H1 (cell line): ENCODE data around the gene TP53I11. TPM values are rescaled to one million over a fixed set of nuclear protein-coding genes. Genes with fewer than 3 reads are reported as not detected.

ENCODE experiments used
- CTCF ChIA-PET: fragments of 300-600 bp; sonication (Branson Sonifier 250); formaldehyde crosslinking; loops from one replicate; lab custom pipeline; 2021; ENCODE audit not compliant: partially characterized antibody; lab: Charles Lee
- POLR2A ChIA-PET: fragments of 300-600 bp; sonication (Branson Sonifier 250); formaldehyde crosslinking; loops from one replicate; lab custom pipeline; 2021; ENCODE audit warnings: inconsistent platforms; ENCODE audit not compliant: partially characterized antibody; lab: Charles Lee
- DNase-seq, 2 experiments: peaks; one replicate each; pipeline versions ENCODE4 v3.0.0 to v3.0.0-alpha.2; 2010 to 2022; ENCODE audit warnings: low spot score in 2 of 2, low read depth in 1 of 2, mixed read lengths in 1 of 2
- FAIRE-seq: peaks from 2 replicates; lab custom pipeline; 2011; peaks lifted over from hg19 to GRCh38; lab: Jason Lieb, UNC
- H2AFZ ChIP-seq: 2 replicates; pipeline ENCODE4 v1.8.1; 2012; ENCODE audit warnings: low read length, inconsistent platforms
- H2AK5ac ChIP-seq: 2 replicates; pipeline ENCODE4 v1.6.1; 2013; ENCODE audit warnings: low read depth, low read length
- H2BK120ac ChIP-seq: replicated peaks from 2 replicates; pipeline ENCODE3; 2013; ENCODE audit warnings: low read depth, low read length, inconsistent platforms
- H2BK12ac ChIP-seq: 2 replicates; pipeline ENCODE4 v1.6.1; 2013; ENCODE audit warnings: low read depth, low read length
- H2BK15ac ChIP-seq: 2 replicates; pipeline ENCODE4 v1.6.1; 2013; ENCODE audit warnings: low read length
- H2BK20ac ChIP-seq: 2 replicates; pipeline ENCODE4 v1.6.1; 2013; ENCODE audit warnings: low read length
- H2BK5ac ChIP-seq: 2 replicates; pipeline ENCODE4 v1.6.1; 2013; ENCODE audit warnings: low read depth, low read length
- H3K14ac ChIP-seq: 2 replicates; pipeline ENCODE4 v1.6.1; 2013; ENCODE audit warnings: inconsistent platforms; ENCODE audit not compliant: insufficient read length
- H3K18ac ChIP-seq: 2 replicates; pipeline ENCODE4 v1.6.1; 2013; ENCODE audit warnings: low read length; ENCODE audit errors: extremely low read depth
- H3K23ac ChIP-seq: 2 replicates; pipeline ENCODE4 v1.6.1; 2013; ENCODE audit warnings: inconsistent platforms; ENCODE audit not compliant: insufficient read length
- H3K23me2 ChIP-seq: 2 replicates; pipeline ENCODE4 v1.6.1; 2013; ENCODE audit warnings: low read depth, low read length
- H3K27ac ChIP-seq: 2 replicates; pipeline ENCODE4 v1.6.1; 2011; ENCODE audit warnings: low read depth, low read length, inconsistent platforms
- H3K27me3 ChIP-seq, 4 experiments: replicated peaks in 1 of 4; 1 replicate in 1 of 4; 2 replicates in 3 of 4; pipeline versions ENCODE4 v1.6.1 to v1.8.1; 2011 to 2013; ENCODE audit warnings: low read length in 3 of 4, mild to moderate bottlenecking in 3 of 4, inconsistent platforms in 2 of 4, mixed read lengths in 2 of 4, moderate library complexity in 1 of 4; ENCODE audit not compliant: control insufficient read depth in 3 of 4, insufficient read depth in 3 of 4; ENCODE audit errors: extremely low read depth in 1 of 4
- H3K36me3 ChIP-seq, 4 experiments: 2 replicates each; pipeline versions ENCODE4 v1.6.1 to v1.8.1; 2011 to 2013; ENCODE audit warnings: mild to moderate bottlenecking in 4 of 4, low read length in 3 of 4, moderate library complexity in 2 of 4, control low read depth in 1 of 4, inconsistent platforms in 1 of 4; ENCODE audit not compliant: insufficient read depth in 4 of 4, control insufficient read depth in 2 of 4
- H3K4ac ChIP-seq: replicated peaks from 2 replicates; pipeline ENCODE3; 2013; ENCODE audit warnings: low read length, low read depth, mixed read lengths, inconsistent platforms; ENCODE audit not compliant: insufficient read length
- H3K4me1 ChIP-seq, 4 experiments: replicated peaks in 1 of 4; 1 replicate in 1 of 4; 2 replicates in 3 of 4; pipeline versions ENCODE4 v1.6.1 to v1.8.1; 2011 to 2013; ENCODE audit warnings: low read length in 3 of 4, inconsistent platforms in 2 of 4, mixed read lengths in 1 of 4; ENCODE audit not compliant: insufficient read depth in 4 of 4, control insufficient read depth in 3 of 4
- H3K4me2 ChIP-seq, 2 experiments: 2 replicates each; pipeline versions ENCODE4 v1.6.1 to v1.8.1; 2011 to 2013; ENCODE audit warnings: low read depth in 2 of 2, low read length in 2 of 2, control low read depth in 1 of 2, inconsistent platforms in 1 of 2, mild to moderate bottlenecking in 1 of 2; ENCODE audit not compliant: insufficient read depth in 1 of 2
- H3K4me3 ChIP-seq, 4 experiments: fragments of 200-600, 300-600 bp in 1 of 4; sonication (generic), shearing (Covaris generic), sonication (Bioruptor Twin) in 1 of 4; 2 replicates each; pipeline versions ENCODE4 v1.5.1 to v1.8.1; 2011 to 2016; ENCODE audit warnings: low read length in 4 of 4, low read depth in 3 of 4, control low read depth in 2 of 4, inconsistent platforms in 2 of 4, mild to moderate bottlenecking in 2 of 4, mixed read lengths in 1 of 4, moderate library complexity in 1 of 4; ENCODE audit not compliant: insufficient read depth in 2 of 4; ENCODE audit errors: extremely low read depth in 1 of 4
- H3K56ac ChIP-seq: replicated peaks from 2 replicates; pipeline ENCODE3; 2013; ENCODE audit warnings: low read depth, mild to moderate bottlenecking, mixed read lengths, low read length, inconsistent platforms; ENCODE audit not compliant: insufficient read length
- H3K79me1 ChIP-seq: 2 replicates; pipeline ENCODE4 v1.6.1; 2013; ENCODE audit warnings: low read depth, low read length, control low read depth
- H3K79me2 ChIP-seq, 2 experiments: 2 replicates each; pipeline versions ENCODE4 v1.6.1 to v1.8.1; 2012 to 2013; ENCODE audit warnings: low read length in 2 of 2, mild to moderate bottlenecking in 2 of 2, inconsistent platforms in 1 of 2; ENCODE audit not compliant: insufficient read depth in 2 of 2, control insufficient read depth in 1 of 2
- H3K9ac ChIP-seq, 4 experiments: replicated peaks in 1 of 4; 1 replicate in 1 of 4; 2 replicates in 3 of 4; pipeline versions ENCODE4 v1.6.1 to v1.8.1; 2011 to 2013; ENCODE audit warnings: low read depth in 3 of 4, low read length in 3 of 4, control low read depth in 2 of 4, mild to moderate bottlenecking in 2 of 4, moderate library complexity in 2 of 4, inconsistent platforms in 1 of 4; ENCODE audit errors: extremely low read depth in 1 of 4
- H3K9me3 ChIP-seq, 2 experiments: 2 replicates each; pipeline versions ENCODE4 v1.6.1 to v1.8.1; 2012 to 2013; ENCODE audit warnings: mild to moderate bottlenecking in 2 of 2, moderate library complexity in 2 of 2, control low read depth in 1 of 2, inconsistent platforms in 1 of 2, low read depth in 1 of 2, low read length in 1 of 2, mixed read lengths in 1 of 2; ENCODE audit not compliant: insufficient read depth in 2 of 2
- H4K20me1 ChIP-seq, 2 experiments: replicated peaks in 1 of 2; 2 replicates each; pipeline versions ENCODE3 to v1.8.1; 2011 to 2013; ENCODE audit warnings: inconsistent platforms in 2 of 2, low read length in 2 of 2, mild to moderate bottlenecking in 1 of 2; ENCODE audit not compliant: insufficient read depth in 2 of 2, control insufficient read depth in 1 of 2
- H4K5ac ChIP-seq: 2 replicates; pipeline ENCODE4 v1.6.1; 2013; ENCODE audit warnings: low read length, low read depth, mixed read lengths, inconsistent platforms; ENCODE audit not compliant: insufficient read length
- H4K8ac ChIP-seq: 2 replicates; pipeline ENCODE4 v1.8.0; 2013; ENCODE audit warnings: mild to moderate bottlenecking, moderate library complexity, low read length, inconsistent platforms; ENCODE audit not compliant: insufficient read depth; ENCODE audit errors: extremely low read depth
- H4K91ac ChIP-seq: replicated peaks from 2 replicates; pipeline ENCODE3; 2013; ENCODE audit warnings: low read length, mixed read lengths, inconsistent platforms; ENCODE audit not compliant: insufficient read length
- BRCA1 ChIP-seq: IDR thresholded peaks from 2 replicates; pipeline ENCODE4 v1.6.1; 2012; ENCODE audit warnings: low read depth, low read length, improper control_type of control experiment
- CBX5 ChIP-seq: fragments of 300-800, 300-1000 bp; sonication (generic); IDR thresholded peaks from 2 replicates; pipeline ENCODE4 v1.7.1; 2016; ENCODE audit warnings: antibody characterized with exemption, low read length, low read depth
- KDM1A ChIP-seq: fragments of 200-600, 300-600 bp; sonication (generic); IDR thresholded peaks from 2 replicates; pipeline ENCODE4 v1.7.1; 2016; ENCODE audit warnings: mild to moderate bottlenecking, low read length, borderline replicate concordance
- SIN3A ChIP-seq, 2 experiments: IDR thresholded peaks in 1 of 2; conservative IDR thresholded peaks in 1 of 2; 2 replicates each; pipeline ENCODE4 v1.6.1; 2011 to 2012; ENCODE audit warnings: low read length in 2 of 2, improper control_type of control experiment in 1 of 2, low read depth in 1 of 2, mild to moderate bottlenecking in 1 of 2
- TEAD4 ChIP-seq: IDR thresholded peaks from 2 replicates; pipeline ENCODE4 v1.6.1; 2012; ENCODE audit warnings: low read depth, low read length, inconsistent platforms, mixed read lengths
- ZNF274 ChIP-seq: IDR thresholded peaks from 2 replicates; pipeline ENCODE4 v1.7.0; 2012; ENCODE audit warnings: low read length, borderline replicate concordance; ENCODE audit errors: extremely low read depth
- WGBS, 2 experiments: shearing (Covaris generic) in 1 of 2; methylation state at CpG; one replicate each; pipeline versions ENCODE4 v1.1.6 to v1.1.7; 2013 to 2015; ENCODE audit warnings: low lambda C conversion rate in 2 of 2, mixed read lengths in 2 of 2, inconsistent platforms in 1 of 2, low coverage in 1 of 2, missing lambda C conversion rate in 1 of 2; ENCODE audit not compliant: insufficient replicate concordance in 2 of 2, insufficient coverage in 1 of 2, insufficient read length in 1 of 2; ENCODE audit errors: extremely low coverage in 1 of 2, missing lambda C conversion rate in 1 of 2; 5-methylcytosine and 5-hydroxymethylcytosine counted together
- polyA plus RNA-seq, 7 experiments: library from polyadenylated mRNA; depleted of rRNA in 3 of 7; stranded (reverse) in 5 of 7; unstranded in 2 of 7; fragments of >200 nt in 5 of 7; fragments of 200-250 nt in 2 of 7; gene quantifications; 1 replicate in 5 of 7; 2 replicates in 1 of 7; 4 replicates in 1 of 7; pipeline versions ENCODE4 v1.2.1 to v1.2.3, GENCODE V29; 2011 to 2013; ENCODE audit warnings: missing spikeins in 2 of 7, mixed read lengths in 2 of 7
- total RNA-seq: library from RNA; stranded (reverse); fragmentation: NEBNext Ultra II Directional; extraction: Animal tissue kit (Norgen Biotek cat#: 25700); gene quantifications from 2 replicates; pipeline ENCODE4 v1.2.1, GENCODE V29; 2021

TP53I11 gene
- total and polyA plus RNA-seq, 2 of the 8 experiments (the other 6 are each of a cell fraction or from before 2014, with no cell fraction given), result 34.0 to 46.3 TPM

GRCh38 chr11:44947114-44947513, 3.6 kb downstream of the TP53I11 start:
- no peak overlapping the region for H2AFZ ChIP-seq
- H3K14ac ChIP-seq, result no peak overlapping the region
- no peak overlapping the region for H2BK15ac ChIP-seq
- no peak overlapping the region for H4K5ac ChIP-seq
- H3K4me1 ChIP-seq, result peaks cover 15 to 52% (median 40%) of the 10 kb centered on the region in 4 experiments
- H2BK12ac ChIP-seq, result no peak overlapping the region
- no peak overlapping the region; a peak in 1 of 7 replicates for H3K9ac ChIP-seq
- peaks cover 5 to 26% of the 10 kb centered on the region in 2 experiments; a peak in 3 of 4 replicates for H3K79me2 ChIP-seq
- H4K91ac ChIP-seq, result no peak overlapping the region
- ChIA-PET CTCF (interaction anchor here (1.0 to 24.5 kb wide), 12 partner anchors 12 to 306 kb away, joined by 3 to 1347 read pairs (median 7); no protein-coding TSS in a partner anchor), POLR2A (interaction anchor here (1.3 to 2.2 kb wide), 5 partner anchors 10 to 20 kb away, joined by 3 to 8 read pairs (median 4); no protein-coding TSS in a partner anchor)
- 0 out of 2 replicates have a peak overlapping the region, but pooled peaks have one; percentile 21 for H2BK5ac ChIP-seq
- H2AK5ac ChIP-seq, result no peak overlapping the region
- no peak for FAIRE-seq
- no peak overlapping the region for H4K8ac ChIP-seq
- H2BK20ac ChIP-seq, result no peak overlapping the region
- H3K23ac ChIP-seq, result no peak overlapping the region
- DNase-seq, result no peak
- no peak overlapping the region for H3K56ac ChIP-seq
- no peak overlapping the region for H3K4ac ChIP-seq
- WGBS, 2 experiments, result 81% methylated on average over 9 of the region's 9 CpGs; no CpG with 5 or more reads in 1 of the 2 experiments
- no peaks in the 10 kb centered on the region; a peak in 1 of 7 replicates for H3K27me3 ChIP-seq
- no peak for TF ChIP-seq BRCA1
- TF ChIP-seq SIN3A (conservative IDR thresholded peaks at IDR 0.05 in 1 of 2, IDR thresholded peaks at IDR 0.05 in 1 of 2; ENCODE audit: low read depth in 1 of 2, low read length in 2 of 2), result no peak
- no peak for TF ChIP-seq TEAD4
- TF ChIP-seq CBX5, result no peak
- TF ChIP-seq ZNF274, result no peak
- TF ChIP-seq KDM1A, result no peak
- no peak overlapping the region for H3K27ac ChIP-seq
- peaks cover 4% of the 10 kb centered on the region; the same call in 1 of the 2 replicates for H3K23me2 ChIP-seq
- no peak overlapping the region for H3K18ac ChIP-seq
- H3K9me3 ChIP-seq, result no peaks in the 10 kb centered on the region
- no peak overlapping the region for H3K4me2 ChIP-seq
- H3K36me3 ChIP-seq, result peaks cover 0 to 6% (median 0%) of the 10 kb centered on the region in 4 experiments; a peak in 2 of 8 replicates
- H3K79me1 ChIP-seq, result peaks cover 20% of the 10 kb centered on the region
- H4K20me1 ChIP-seq, result peaks cover 0 to 5% of the 10 kb centered on the region in 2 experiments
- H2BK120ac ChIP-seq, result peak overlapping the region; percentile 26
- no peak overlapping the region for H3K4me3 ChIP-seq
